H1 (cell line): ENCODE results near the gene RHOC. TPM values are rescaled to one million over a fixed set of nuclear protein-coding genes. Genes with fewer than 3 reads are reported as not detected.

Experiments used
- CTCF ChIA-PET: fragments of 300-600 bp; sonication (Branson Sonifier 250); formaldehyde crosslinking; loops from one replicate; lab custom pipeline; 2021; ENCODE audit not compliant: partially characterized antibody; lab: Charles Lee
- POLR2A ChIA-PET: fragments of 300-600 bp; sonication (Branson Sonifier 250); formaldehyde crosslinking; loops from one replicate; lab custom pipeline; 2021; ENCODE audit warnings: inconsistent platforms; ENCODE audit not compliant: partially characterized antibody; lab: Charles Lee
- DNase-seq, 2 experiments: peaks; one replicate each; pipeline versions ENCODE4 v3.0.0 to v3.0.0-alpha.2; 2010 to 2022; ENCODE audit warnings: low spot score in 2 of 2, low read depth in 1 of 2, mixed read lengths in 1 of 2
- FAIRE-seq: peaks from 2 replicates; lab custom pipeline; 2011; peaks lifted over from hg19 to GRCh38; lab: Jason Lieb, UNC
- H2AFZ ChIP-seq: 2 replicates; pipeline ENCODE4 v1.8.1; 2012; ENCODE audit warnings: low read length, inconsistent platforms
- H2AK5ac ChIP-seq: 2 replicates; pipeline ENCODE4 v1.6.1; 2013; ENCODE audit warnings: low read depth, low read length
- H2BK120ac ChIP-seq: replicated peaks from 2 replicates; pipeline ENCODE3; 2013; ENCODE audit warnings: low read depth, low read length, inconsistent platforms
- H2BK12ac ChIP-seq: 2 replicates; pipeline ENCODE4 v1.6.1; 2013; ENCODE audit warnings: low read depth, low read length
- H2BK15ac ChIP-seq: 2 replicates; pipeline ENCODE4 v1.6.1; 2013; ENCODE audit warnings: low read length
- H2BK20ac ChIP-seq: 2 replicates; pipeline ENCODE4 v1.6.1; 2013; ENCODE audit warnings: low read length
- H2BK5ac ChIP-seq: 2 replicates; pipeline ENCODE4 v1.6.1; 2013; ENCODE audit warnings: low read depth, low read length
- H3K14ac ChIP-seq: 2 replicates; pipeline ENCODE4 v1.6.1; 2013; ENCODE audit warnings: inconsistent platforms; ENCODE audit not compliant: insufficient read length
- H3K18ac ChIP-seq: 2 replicates; pipeline ENCODE4 v1.6.1; 2013; ENCODE audit warnings: low read length; ENCODE audit errors: extremely low read depth
- H3K23ac ChIP-seq: 2 replicates; pipeline ENCODE4 v1.6.1; 2013; ENCODE audit warnings: inconsistent platforms; ENCODE audit not compliant: insufficient read length
- H3K23me2 ChIP-seq: 2 replicates; pipeline ENCODE4 v1.6.1; 2013; ENCODE audit warnings: low read depth, low read length
- H3K27ac ChIP-seq: 2 replicates; pipeline ENCODE4 v1.6.1; 2011; ENCODE audit warnings: low read depth, low read length, inconsistent platforms
- H3K27me3 ChIP-seq, 4 experiments: replicated peaks in 1 of 4; 1 replicate in 1 of 4; 2 replicates in 3 of 4; pipeline versions ENCODE4 v1.6.1 to v1.8.1; 2011 to 2013; ENCODE audit warnings: low read length in 3 of 4, mild to moderate bottlenecking in 3 of 4, inconsistent platforms in 2 of 4, mixed read lengths in 2 of 4, moderate library complexity in 1 of 4; ENCODE audit not compliant: control insufficient read depth in 3 of 4, insufficient read depth in 3 of 4; ENCODE audit errors: extremely low read depth in 1 of 4
- H3K36me3 ChIP-seq, 4 experiments: 2 replicates each; pipeline versions ENCODE4 v1.6.1 to v1.8.1; 2011 to 2013; ENCODE audit warnings: mild to moderate bottlenecking in 4 of 4, low read length in 3 of 4, moderate library complexity in 2 of 4, control low read depth in 1 of 4, inconsistent platforms in 1 of 4; ENCODE audit not compliant: insufficient read depth in 4 of 4, control insufficient read depth in 2 of 4
- H3K4ac ChIP-seq: replicated peaks from 2 replicates; pipeline ENCODE3; 2013; ENCODE audit warnings: low read length, low read depth, mixed read lengths, inconsistent platforms; ENCODE audit not compliant: insufficient read length
- H3K4me1 ChIP-seq, 4 experiments: replicated peaks in 1 of 4; 1 replicate in 1 of 4; 2 replicates in 3 of 4; pipeline versions ENCODE4 v1.6.1 to v1.8.1; 2011 to 2013; ENCODE audit warnings: low read length in 3 of 4, inconsistent platforms in 2 of 4, mixed read lengths in 1 of 4; ENCODE audit not compliant: insufficient read depth in 4 of 4, control insufficient read depth in 3 of 4
- H3K4me2 ChIP-seq, 2 experiments: 2 replicates each; pipeline versions ENCODE4 v1.6.1 to v1.8.1; 2011 to 2013; ENCODE audit warnings: low read depth in 2 of 2, low read length in 2 of 2, control low read depth in 1 of 2, inconsistent platforms in 1 of 2, mild to moderate bottlenecking in 1 of 2; ENCODE audit not compliant: insufficient read depth in 1 of 2
- H3K4me3 ChIP-seq, 4 experiments: fragments of 200-600, 300-600 bp in 1 of 4; sonication (generic), shearing (Covaris generic), sonication (Bioruptor Twin) in 1 of 4; 2 replicates each; pipeline versions ENCODE4 v1.5.1 to v1.8.1; 2011 to 2016; ENCODE audit warnings: low read length in 4 of 4, low read depth in 3 of 4, control low read depth in 2 of 4, inconsistent platforms in 2 of 4, mild to moderate bottlenecking in 2 of 4, mixed read lengths in 1 of 4, moderate library complexity in 1 of 4; ENCODE audit not compliant: insufficient read depth in 2 of 4; ENCODE audit errors: extremely low read depth in 1 of 4
- H3K56ac ChIP-seq: replicated peaks from 2 replicates; pipeline ENCODE3; 2013; ENCODE audit warnings: low read depth, mild to moderate bottlenecking, mixed read lengths, low read length, inconsistent platforms; ENCODE audit not compliant: insufficient read length
- H3K79me1 ChIP-seq: 2 replicates; pipeline ENCODE4 v1.6.1; 2013; ENCODE audit warnings: low read depth, low read length, control low read depth
- H3K79me2 ChIP-seq, 2 experiments: 2 replicates each; pipeline versions ENCODE4 v1.6.1 to v1.8.1; 2012 to 2013; ENCODE audit warnings: low read length in 2 of 2, mild to moderate bottlenecking in 2 of 2, inconsistent platforms in 1 of 2; ENCODE audit not compliant: insufficient read depth in 2 of 2, control insufficient read depth in 1 of 2
- H3K9ac ChIP-seq, 4 experiments: replicated peaks in 1 of 4; 1 replicate in 1 of 4; 2 replicates in 3 of 4; pipeline versions ENCODE4 v1.6.1 to v1.8.1; 2011 to 2013; ENCODE audit warnings: low read depth in 3 of 4, low read length in 3 of 4, control low read depth in 2 of 4, mild to moderate bottlenecking in 2 of 4, moderate library complexity in 2 of 4, inconsistent platforms in 1 of 4; ENCODE audit errors: extremely low read depth in 1 of 4
- H3K9me3 ChIP-seq, 2 experiments: 2 replicates each; pipeline versions ENCODE4 v1.6.1 to v1.8.1; 2012 to 2013; ENCODE audit warnings: mild to moderate bottlenecking in 2 of 2, moderate library complexity in 2 of 2, control low read depth in 1 of 2, inconsistent platforms in 1 of 2, low read depth in 1 of 2, low read length in 1 of 2, mixed read lengths in 1 of 2; ENCODE audit not compliant: insufficient read depth in 2 of 2
- H4K20me1 ChIP-seq, 2 experiments: replicated peaks in 1 of 2; 2 replicates each; pipeline versions ENCODE3 to v1.8.1; 2011 to 2013; ENCODE audit warnings: inconsistent platforms in 2 of 2, low read length in 2 of 2, mild to moderate bottlenecking in 1 of 2; ENCODE audit not compliant: insufficient read depth in 2 of 2, control insufficient read depth in 1 of 2
- H4K5ac ChIP-seq: 2 replicates; pipeline ENCODE4 v1.6.1; 2013; ENCODE audit warnings: low read length, low read depth, mixed read lengths, inconsistent platforms; ENCODE audit not compliant: insufficient read length
- H4K8ac ChIP-seq: 2 replicates; pipeline ENCODE4 v1.8.0; 2013; ENCODE audit warnings: mild to moderate bottlenecking, moderate library complexity, low read length, inconsistent platforms; ENCODE audit not compliant: insufficient read depth; ENCODE audit errors: extremely low read depth
- H4K91ac ChIP-seq: replicated peaks from 2 replicates; pipeline ENCODE3; 2013; ENCODE audit warnings: low read length, mixed read lengths, inconsistent platforms; ENCODE audit not compliant: insufficient read length
- E2F6 ChIP-seq: IDR thresholded peaks from 2 replicates; pipeline ENCODE4 v1.6.1; 2012; ENCODE audit warnings: inconsistent platforms
- EP300 ChIP-seq, 2 experiments: IDR thresholded peaks; 1 replicate in 1 of 2; 2 replicates in 1 of 2; pipeline ENCODE4 v1.6.1; 2011 to 2012; ENCODE audit warnings: low read depth in 2 of 2, low read length in 2 of 2, mild to moderate bottlenecking in 2 of 2, borderline replicate concordance in 1 of 2, inconsistent platforms in 1 of 2, moderate library complexity in 1 of 2
- JUN ChIP-seq: IDR thresholded peaks from 2 replicates; pipeline ENCODE4 v1.6.1; 2011; ENCODE audit warnings: low read depth, mild to moderate bottlenecking, improper control_type of control experiment, low read length
- POLR2AphosphoS5 ChIP-seq: IDR thresholded peaks from 2 replicates; pipeline ENCODE4 v1.6.1; 2011; ENCODE audit warnings: low read depth, low read length
- POU5F1 ChIP-seq: IDR thresholded peaks from 2 replicates; pipeline ENCODE4 v1.6.1; 2011; ENCODE audit warnings: low read depth, mild to moderate bottlenecking, low read length, moderate library complexity
- RAD21 ChIP-seq, 2 experiments: IDR thresholded peaks in 1 of 2; conservative IDR thresholded peaks in 1 of 2; 2 replicates each; pipeline ENCODE4 v1.6.1; 2011; ENCODE audit warnings: low read depth in 2 of 2, low read length in 2 of 2, improper control_type of control experiment in 1 of 2, inconsistent platforms in 1 of 2, mild to moderate bottlenecking in 1 of 2, moderate library complexity in 1 of 2
- RBBP5 ChIP-seq: IDR thresholded peaks from 2 replicates; pipeline ENCODE4 v1.7.1; 2012; ENCODE audit warnings: low read depth, mild to moderate bottlenecking, inconsistent platforms, low read length, moderate library complexity, borderline replicate concordance
- RXRA ChIP-seq: IDR thresholded peaks from 2 replicates; pipeline ENCODE4 v1.6.1; 2011; ENCODE audit warnings: low read depth, mild to moderate bottlenecking, low read length, moderate library complexity; ENCODE audit not compliant: insufficient read depth
- TAF1 ChIP-seq: IDR thresholded peaks from 2 replicates; pipeline ENCODE4 v1.6.1; 2011; ENCODE audit warnings: mild to moderate bottlenecking, low read depth, low read length
- TAF7 ChIP-seq: optimal IDR thresholded peaks from 2 replicates; pipeline ENCODE3; 2011; ENCODE audit warnings: low read depth, mild to moderate bottlenecking, inconsistent platforms, low read length, moderate library complexity, borderline replicate concordance
- WGBS, 2 experiments: shearing (Covaris generic) in 1 of 2; methylation state at CpG; one replicate each; pipeline versions ENCODE4 v1.1.6 to v1.1.7; 2013 to 2015; ENCODE audit warnings: low lambda C conversion rate in 2 of 2, mixed read lengths in 2 of 2, inconsistent platforms in 1 of 2, low coverage in 1 of 2, missing lambda C conversion rate in 1 of 2; ENCODE audit not compliant: insufficient replicate concordance in 2 of 2, insufficient coverage in 1 of 2, insufficient read length in 1 of 2; ENCODE audit errors: extremely low coverage in 1 of 2, missing lambda C conversion rate in 1 of 2; 5-methylcytosine and 5-hydroxymethylcytosine counted together
- polyA plus RNA-seq, 7 experiments: library from polyadenylated mRNA; depleted of rRNA in 3 of 7; stranded (reverse) in 5 of 7; unstranded in 2 of 7; fragments of >200 nt in 5 of 7; fragments of 200-250 nt in 2 of 7; gene quantifications; 1 replicate in 5 of 7; 2 replicates in 1 of 7; 4 replicates in 1 of 7; pipeline versions ENCODE4 v1.2.1 to v1.2.3, GENCODE V29; 2011 to 2013; ENCODE audit warnings: missing spikeins in 2 of 7, mixed read lengths in 2 of 7
- total RNA-seq: library from RNA; stranded (reverse); fragmentation: NEBNext Ultra II Directional; extraction: Animal tissue kit (Norgen Biotek cat#: 25700); gene quantifications from 2 replicates; pipeline ENCODE4 v1.2.1, GENCODE V29; 2021
- TF ChIP-seq, protein P1 (sequence below): IDR thresholded peaks from 2 replicates; pipeline ENCODE4 v1.6.1; 2011; ENCODE audit warnings: low read length, improper control_type of control experiment

The RHOC gene
- total and polyA plus RNA-seq, 2 of the 8 experiments (the other 6 are each of a cell fraction or from before 2014, with no cell fraction given), result 53.6 to 97.5 TPM

GRCh38 chr1:112697781-112698201, 9.1 kb downstream of the RHOC start:
- peaks cover 3 to 33% (median 20%) of the 10 kb centered on the region in 4 experiments; a peak in 6 of 7 replicates for H3K4me1 ChIP-seq
- ChIA-PET POLR2A (interaction anchor here (1.0 to 6.8 kb wide), 5 partner anchors 10 to 89 kb away, joined by 3 to 76 read pairs (median 6); partner anchors contain the start of genes MOV10 and PPM1J), CTCF (interaction anchor here (0.6 to 9.8 kb wide), 5 partner anchors 12 to 1043 kb away, joined by 3 to 63 read pairs (median 3); partner anchors contain the start of genes MOV10 and PPM1J)
- H2BK20ac ChIP-seq, result no peak overlapping the region
- H3K36me3 ChIP-seq, result peaks cover 12 to 42% (median 29%) of the 10 kb centered on the region in 4 experiments
- 85% methylated on average over 9 of the region's 9 CpGs; no CpG with 5 or more reads in 1 of the 2 experiments for WGBS, 2 experiments
- H3K4me2 ChIP-seq, result no peak overlapping the region
- no peaks in the 10 kb centered on the region for H3K79me2 ChIP-seq
- no peaks in the 10 kb centered on the region for H3K79me1 ChIP-seq
- no peak overlapping the region for H3K27ac ChIP-seq
- H3K9ac ChIP-seq, result no peak overlapping the region
- no peak overlapping the region for H3K18ac ChIP-seq
- FAIRE-seq (no peak), DNase-seq (no peak)
- H3K23ac ChIP-seq, result no peak overlapping the region
- no peak overlapping the region for H2AFZ ChIP-seq
- H3K27me3 ChIP-seq, result peaks cover 0 to 2% (median 0%) of the 10 kb centered on the region in 4 experiments; a peak in 1 of 7 replicates
- no peaks in the 10 kb centered on the region for H3K9me3 ChIP-seq
- H3K56ac ChIP-seq, result no peak overlapping the region
- H3K4ac ChIP-seq, result no peak overlapping the region
- H3K23me2 ChIP-seq, result no peaks in the 10 kb centered on the region
- peaks cover 12 to 30% of the 10 kb centered on the region in 2 experiments for H4K20me1 ChIP-seq
- H2AK5ac ChIP-seq, result no peak overlapping the region
- H3K14ac ChIP-seq, result no peak overlapping the region
- H2BK120ac ChIP-seq, result no peak overlapping the region
- no peak overlapping the region for H4K91ac ChIP-seq
- no peak overlapping the region for H2BK12ac ChIP-seq
- no peak overlapping the region for H2BK5ac ChIP-seq
- H2BK15ac ChIP-seq, result no peak overlapping the region
- H4K8ac ChIP-seq, result no peak overlapping the region
- H3K4me3 ChIP-seq, result no peak overlapping the region
- H4K5ac ChIP-seq, result no peak overlapping the region
- no peak for TF ChIP-seq RXRA
- no peak for TF ChIP-seq TAF7
- TF ChIP-seq JUN, result no peak
- TF ChIP-seq E2F6, result no peak
- TF ChIP-seq, protein P1, sequence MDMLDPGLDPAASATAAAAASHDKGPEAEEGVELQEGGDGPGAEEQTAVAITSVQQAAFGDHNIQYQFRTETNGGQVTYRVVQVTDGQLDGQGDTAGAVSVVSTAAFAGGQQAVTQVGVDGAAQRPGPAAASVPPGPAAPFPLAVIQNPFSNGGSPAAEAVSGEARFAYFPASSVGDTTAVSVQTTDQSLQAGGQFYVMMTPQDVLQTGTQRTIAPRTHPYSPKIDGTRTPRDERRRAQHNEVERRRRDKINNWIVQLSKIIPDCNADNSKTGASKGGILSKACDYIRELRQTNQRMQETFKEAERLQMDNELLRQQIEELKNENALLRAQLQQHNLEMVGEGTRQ, result no peak
- no peak for TF ChIP-seq RBBP5
- no peak for TF ChIP-seq POU5F1
- TF ChIP-seq EP300 (IDR thresholded peaks at IDR 0.05; ENCODE audit: borderline replicate concordance in 1 of 2, low read depth in 2 of 2, low read length in 2 of 2), result no peak
- TF ChIP-seq POLR2AphosphoS5, result no peak
- no peak for TF ChIP-seq TAF1
- TF ChIP-seq RAD21 (IDR thresholded peaks at IDR 0.05 in 1 of 2, conservative IDR thresholded peaks at IDR 0.05 in 1 of 2; ENCODE audit: low read depth in 2 of 2, low read length in 2 of 2), result no peak
